ENCODE results near the gene USP46.

The USP46 gene

DNA sequence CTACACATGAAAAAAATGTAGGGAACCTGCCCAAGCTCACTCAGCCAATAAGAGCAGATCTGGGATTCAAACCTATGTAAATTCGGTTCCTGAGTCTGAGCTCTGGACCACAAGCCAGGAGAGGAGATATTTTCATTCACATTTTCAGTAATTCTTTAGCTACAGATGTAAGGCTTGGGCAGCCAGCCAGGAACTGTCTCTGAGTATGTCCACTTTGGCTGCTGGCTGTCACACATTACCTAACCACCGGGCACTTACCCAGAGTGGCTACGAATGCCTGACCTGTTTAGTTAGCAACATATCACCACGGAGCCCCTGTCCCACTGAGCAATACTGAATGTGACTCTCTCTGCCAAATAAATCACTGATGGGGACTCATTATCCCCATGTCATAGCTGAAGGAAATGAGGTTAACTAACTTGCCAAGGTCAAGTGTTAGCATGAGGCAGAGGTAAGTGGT is 15.3 kb downstream of the USP46 start:
- no peak for TF ChIP-seq POLR2A (IDR thresholded peaks at IDR 0.05; ENCODE audit: low read length)
- TF ChIP-seq GATA1 (IDR thresholded peaks at IDR 0.05; ENCODE audit: low read depth, low read length), result no peak
- no peak for DNase-seq

DNA sequence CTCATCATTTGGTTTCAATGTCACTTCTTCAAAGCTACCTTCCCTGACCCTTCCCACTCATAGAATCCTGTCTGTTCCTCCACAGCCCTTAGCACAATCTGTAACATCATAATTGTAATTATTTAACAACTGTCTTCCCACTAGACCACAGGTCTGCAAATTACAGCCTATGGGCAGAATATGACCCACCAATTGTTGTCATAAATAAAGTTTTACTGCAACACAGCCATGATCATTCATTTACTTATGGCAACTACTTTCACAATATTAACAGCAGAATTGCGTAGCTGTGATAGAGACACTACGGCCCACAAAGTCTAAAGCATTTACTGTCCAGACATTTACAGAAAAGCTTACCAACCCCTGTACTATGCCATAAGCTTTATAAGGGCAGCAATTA is 15.9 kb downstream of the USP46 start:
- DNase-seq, result no peak
- TF ChIP-seq POLR2A (IDR thresholded peaks at IDR 0.05; ENCODE audit: low read length) (no peak), GATA1 (IDR thresholded peaks at IDR 0.05; ENCODE audit: low read depth, low read length) (no peak)

DNA sequence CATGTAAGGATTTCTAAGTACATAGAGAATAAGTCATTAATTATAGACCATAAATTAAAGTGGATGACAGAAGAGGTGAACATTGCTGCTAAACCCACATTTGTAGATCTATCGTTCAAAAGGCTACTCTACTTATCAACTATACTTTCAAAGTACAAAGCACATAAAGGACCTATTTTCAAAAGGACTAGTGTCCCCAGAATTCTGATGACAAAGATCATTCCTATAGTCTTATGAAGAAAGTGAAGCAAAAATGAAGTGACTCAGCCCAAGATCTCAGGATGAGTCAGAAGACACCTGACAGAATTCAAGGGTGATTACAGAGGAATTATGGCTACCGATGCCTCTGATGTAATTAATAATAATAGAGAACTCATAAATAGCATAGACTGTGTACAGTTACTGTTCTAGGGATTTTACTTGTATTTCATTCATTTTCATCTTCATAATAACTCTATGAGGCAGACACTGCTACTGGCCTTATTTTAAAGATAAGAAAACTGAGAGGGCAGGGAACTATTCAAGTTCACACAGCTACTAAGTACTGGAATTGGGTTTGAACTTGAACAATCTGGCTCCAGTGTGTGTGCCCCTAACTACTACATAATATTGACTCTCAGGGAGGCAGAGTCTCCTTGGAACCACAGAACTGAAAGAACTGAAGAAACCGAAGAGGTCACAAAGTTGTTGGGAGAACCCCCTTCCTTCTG is 17.1 kb downstream of the USP46 start:
- TF ChIP-seq POLR2A (IDR thresholded peaks at IDR 0.05; ENCODE audit: low read length) (no peak), GATA1 (IDR thresholded peaks at IDR 0.05; ENCODE audit: low read depth, low read length) (no peak)
- DNase-seq, result no peak

DNA sequence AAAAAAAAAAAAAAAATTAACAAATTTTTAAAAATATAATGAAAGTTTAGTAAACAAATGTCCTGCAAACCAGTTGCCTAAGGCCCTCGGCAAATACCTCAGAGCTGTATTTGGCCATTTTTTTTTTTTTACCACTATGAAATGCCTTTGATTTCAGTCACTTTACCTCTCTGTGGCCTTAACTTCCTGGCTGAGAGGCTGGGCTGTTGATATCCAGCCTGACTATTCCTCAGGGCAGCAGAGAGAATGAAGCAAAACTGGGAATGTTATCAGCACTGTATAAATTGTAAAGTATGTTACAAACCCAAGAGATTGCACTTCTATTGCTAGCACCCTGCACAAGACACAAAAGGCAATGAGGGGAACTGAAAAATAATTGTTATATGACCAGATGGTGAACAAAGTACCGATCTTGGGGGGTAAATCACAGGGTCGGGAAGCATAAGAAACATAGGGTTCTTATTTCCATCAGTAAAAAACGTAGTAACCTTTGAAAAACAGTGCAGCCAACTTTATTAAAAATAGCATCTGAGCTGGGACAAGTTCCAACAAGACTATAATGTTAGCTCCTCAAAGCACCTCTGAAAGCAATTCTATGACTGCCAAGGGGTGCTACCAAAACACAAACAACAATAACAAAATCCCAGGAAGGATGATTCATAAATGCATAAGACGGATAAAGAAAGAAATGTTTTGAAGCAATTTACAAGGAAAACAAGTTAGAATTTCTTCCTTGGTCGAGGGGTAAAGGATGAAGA is 18.1 kb downstream of the USP46 start:
- no peak for DNase-seq
- TF ChIP-seq POLR2A (IDR thresholded peaks at IDR 0.05; ENCODE audit: low read length) (no peak), GATA1 (IDR thresholded peaks at IDR 0.05; ENCODE audit: low read depth, low read length) (no peak)

DNA sequence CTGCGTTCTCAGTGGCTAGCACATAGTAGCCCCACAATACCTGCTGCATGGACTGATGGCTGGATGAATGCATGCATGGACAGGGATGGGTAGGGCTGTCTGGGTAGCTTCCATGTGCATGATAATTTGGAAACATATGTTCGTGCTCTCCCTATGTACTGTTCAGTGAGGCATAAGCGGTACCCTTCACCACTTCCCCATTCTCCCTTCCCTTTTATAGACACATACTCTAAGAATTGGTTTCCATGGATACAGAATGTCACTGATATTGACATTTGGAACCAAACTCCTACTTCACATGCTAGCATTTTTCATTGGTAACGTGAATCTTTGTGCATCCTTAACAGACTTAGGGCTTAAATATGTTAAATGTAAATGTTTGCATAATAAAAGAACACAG is 20.4 kb downstream of the USP46 start:
- TF ChIP-seq GATA1 (IDR thresholded peaks at IDR 0.05; ENCODE audit: low read depth, low read length), result no peak
- TF ChIP-seq POLR2A (IDR thresholded peaks at IDR 0.05; ENCODE audit: low read length), result no peak
- no peak for DNase-seq

DNA sequence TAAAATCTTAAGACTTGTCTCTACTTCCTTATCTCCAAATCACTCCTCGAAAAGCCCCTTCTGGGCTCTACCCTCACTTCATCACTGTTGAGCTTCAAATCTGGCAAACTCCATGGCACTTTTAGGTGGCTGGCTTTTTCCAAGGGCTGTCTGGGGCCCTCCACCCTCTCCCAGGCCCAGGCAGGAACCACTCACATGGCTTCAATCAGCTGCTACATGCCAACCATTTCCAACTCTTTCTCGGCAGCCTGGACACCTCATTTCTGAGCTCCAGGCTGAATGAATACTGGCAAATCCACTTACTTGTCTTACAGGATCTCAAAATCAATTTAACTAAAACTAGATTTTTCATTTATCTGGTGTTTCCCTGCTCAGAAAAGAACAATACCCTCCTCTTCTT is 22.0 kb downstream of the USP46 start:
- no peak for DNase-seq
- TF ChIP-seq POLR2A (IDR thresholded peaks at IDR 0.05; ENCODE audit: low read length), result no peak
- TF ChIP-seq GATA1 (IDR thresholded peaks at IDR 0.05; ENCODE audit: low read depth, low read length), result no peak

DNA sequence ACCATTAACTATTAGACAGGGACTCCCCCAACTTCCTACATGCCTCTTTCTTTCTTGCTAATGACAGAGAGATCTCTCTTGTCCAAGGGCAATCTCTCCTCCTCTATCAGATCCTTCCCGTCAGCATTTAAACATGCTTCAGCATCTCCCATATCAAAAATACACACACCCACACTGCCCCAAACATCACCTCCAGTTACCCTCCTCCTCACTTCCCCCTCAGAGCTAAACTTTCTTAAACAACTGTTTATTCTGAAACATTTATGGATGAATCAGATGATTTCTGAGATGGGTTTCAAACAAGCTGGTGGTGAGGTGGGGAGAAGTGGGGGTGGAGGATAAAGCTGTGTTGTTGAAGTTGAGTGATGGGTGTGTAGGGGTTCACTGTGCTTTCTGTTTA is 23.5 kb downstream of the USP46 start:
- DNase-seq, result no peak
- TF ChIP-seq GATA1 (IDR thresholded peaks at IDR 0.05; ENCODE audit: low read depth, low read length) (no peak), POLR2A (IDR thresholded peaks at IDR 0.05; ENCODE audit: low read length) (no peak)

DNA sequence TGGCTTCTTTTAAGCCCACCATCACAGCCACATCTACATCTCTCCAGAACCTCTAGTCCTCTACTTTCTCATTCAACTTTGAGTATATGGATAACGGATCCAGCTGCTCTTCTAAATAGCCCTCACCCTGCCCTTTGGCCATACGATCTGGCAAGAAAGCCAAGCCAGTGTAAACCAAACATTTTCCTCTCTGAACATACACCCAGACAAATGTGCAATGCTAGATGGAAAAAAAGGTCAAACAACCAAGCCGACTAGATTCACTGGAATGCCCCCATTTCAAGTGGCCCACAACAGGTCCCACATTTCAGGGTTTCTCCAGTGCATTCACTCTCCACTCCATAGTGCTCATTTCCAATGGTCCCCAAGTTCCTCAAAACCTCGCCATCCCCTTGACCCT is 24.0 kb downstream of the USP46 start:
- DNase-seq, result no peak
- TF ChIP-seq POLR2A (IDR thresholded peaks at IDR 0.05; ENCODE audit: low read length), result no peak

DNA sequence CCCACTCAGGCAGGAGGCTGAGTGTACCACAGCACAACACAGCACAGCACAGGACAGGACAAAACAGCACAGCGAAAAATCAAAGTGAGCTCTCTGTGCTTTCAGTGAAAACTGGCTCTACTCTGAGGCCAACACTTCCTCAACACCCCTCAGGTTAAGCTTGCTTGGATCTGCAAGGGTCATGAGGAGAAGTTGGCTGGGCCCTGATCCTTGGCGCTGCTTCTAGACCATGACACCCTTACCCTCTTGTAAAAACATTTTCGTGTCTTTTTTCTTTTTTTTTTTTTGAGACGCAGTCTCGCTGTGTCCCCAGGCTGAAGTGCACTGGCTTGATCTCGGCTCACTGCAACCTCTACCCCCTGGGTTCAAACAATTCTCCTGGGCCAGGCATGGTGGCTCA is 25.3 kb downstream of the USP46 start:
- TF ChIP-seq GATA1 (IDR thresholded peaks at IDR 0.05; ENCODE audit: low read depth, low read length), result no peak
- TF ChIP-seq POLR2A (IDR thresholded peaks at IDR 0.05; ENCODE audit: low read length), result no peak
- DNase-seq, result no peak

DNA sequence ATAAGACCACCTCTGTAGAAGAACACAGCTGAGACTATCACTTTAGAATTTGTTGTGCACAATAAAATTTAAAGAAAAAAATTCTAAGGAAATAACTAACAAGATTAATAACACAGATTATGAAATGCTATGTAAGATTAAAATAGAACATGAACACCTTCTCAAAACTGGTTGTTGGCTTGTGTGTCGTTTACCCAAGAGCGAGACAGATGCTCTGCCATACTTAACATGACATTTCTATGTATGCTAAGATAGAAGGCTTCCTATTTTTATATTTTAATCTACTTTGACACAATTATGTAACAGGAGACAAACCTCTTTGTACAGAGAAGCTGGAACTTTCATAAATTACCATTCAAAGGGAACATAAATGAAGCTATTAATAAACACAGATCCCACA is 30.1 kb downstream of the USP46 start:
- TF ChIP-seq GATA1 (IDR thresholded peaks at IDR 0.05; ENCODE audit: low read depth, low read length) (no peak), POLR2A (IDR thresholded peaks at IDR 0.05; ENCODE audit: low read length) (no peak)
- DNase-seq, result no peak

DNA sequence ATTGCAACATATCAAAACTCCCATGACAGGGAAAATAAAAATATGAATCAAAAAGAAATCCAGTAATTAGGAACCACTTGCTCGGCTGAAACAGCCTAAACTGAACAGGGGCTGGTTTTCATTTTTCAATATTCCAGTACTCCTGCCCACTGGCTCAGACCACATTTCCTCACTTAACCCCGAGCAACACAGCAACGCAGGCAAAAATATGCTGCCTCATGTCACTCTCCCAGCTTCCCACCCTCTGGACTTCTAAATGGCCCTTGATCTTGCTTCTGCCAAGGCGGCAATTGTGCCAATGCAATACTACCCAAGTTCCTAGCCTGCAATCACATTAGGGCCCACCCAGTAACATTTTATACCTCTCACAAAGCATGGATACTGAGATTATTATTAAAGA is 30.6 kb downstream of the USP46 start:
- TF ChIP-seq POLR2A (IDR thresholded peaks at IDR 0.05; ENCODE audit: low read length), result no peak
- no peak for TF ChIP-seq GATA1 (IDR thresholded peaks at IDR 0.05; ENCODE audit: low read depth, low read length)
- no peak for DNase-seq

DNA sequence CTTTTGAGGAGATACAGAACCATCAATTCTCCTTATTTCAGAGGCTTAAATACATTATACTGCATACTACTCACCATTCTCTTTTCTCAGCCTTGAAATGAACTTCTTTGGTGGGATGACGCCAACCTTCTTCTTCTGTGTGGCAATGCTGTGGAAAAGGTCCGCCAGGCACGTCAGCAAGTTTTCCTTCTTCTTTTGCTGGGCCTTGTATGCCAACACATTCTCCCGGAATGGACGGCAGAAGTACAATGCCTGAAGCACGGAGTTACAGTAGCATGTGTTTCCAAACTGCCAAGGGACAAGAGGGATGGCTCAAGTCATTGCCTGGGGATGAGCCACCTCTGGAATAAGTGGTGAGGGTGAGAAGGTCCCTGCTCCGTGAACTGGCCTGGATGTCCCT is 31.2 kb downstream of the USP46 start:
- TF ChIP-seq POLR2A (IDR thresholded peaks at IDR 0.05; ENCODE audit: low read length) (no peak), GATA1 (IDR thresholded peaks at IDR 0.05; ENCODE audit: low read depth, low read length) (no peak)
- no peak for DNase-seq

DNA sequence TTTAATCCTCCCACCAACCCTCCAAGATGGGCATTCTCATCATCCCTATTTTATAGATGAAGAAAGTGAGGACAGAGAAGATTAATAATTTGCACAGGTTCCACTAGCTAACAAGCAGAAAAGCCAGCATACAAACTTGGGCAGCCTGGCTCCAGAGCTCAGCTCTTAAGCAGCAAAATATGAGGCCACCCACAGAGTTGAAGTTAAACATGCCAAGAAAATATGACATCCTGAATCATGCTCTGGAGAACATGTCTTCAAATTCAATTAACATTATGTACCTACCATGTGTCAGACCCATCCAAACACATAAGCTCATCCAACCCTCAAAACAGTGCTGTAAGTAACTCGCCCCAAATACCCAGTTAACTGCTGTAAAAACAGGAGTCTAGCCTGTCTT is 33.9 kb downstream of the USP46 start:
- TF ChIP-seq POLR2A (IDR thresholded peaks at IDR 0.05; ENCODE audit: low read length) (no peak), GATA1 (IDR thresholded peaks at IDR 0.05; ENCODE audit: low read depth, low read length) (no peak)
- DNase-seq, result no peak

DNA sequence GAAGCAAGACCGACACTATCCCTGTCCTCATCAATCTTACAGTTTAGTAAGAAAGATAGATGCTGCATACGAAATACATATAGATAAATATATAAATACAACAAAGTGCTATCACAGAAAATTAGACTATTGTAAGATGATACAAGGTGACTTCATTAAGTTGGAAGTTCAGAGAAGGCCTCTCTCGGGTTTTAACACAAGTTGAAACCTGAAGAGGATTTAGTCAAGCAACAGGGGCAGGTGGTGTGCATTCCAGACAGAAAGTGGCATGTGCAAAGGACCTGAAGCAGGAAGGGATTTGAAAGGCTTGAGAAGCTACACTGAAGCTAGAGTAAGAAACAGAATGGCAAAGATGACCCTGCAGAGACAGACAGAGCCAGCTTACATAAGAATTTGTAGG is 36.5 kb downstream of the USP46 start:
- no peak for TF ChIP-seq GATA1 (IDR thresholded peaks at IDR 0.05; ENCODE audit: low read depth, low read length)
- no peak for TF ChIP-seq POLR2A (IDR thresholded peaks at IDR 0.05; ENCODE audit: low read length)
- DNase-seq, result no peak

DNA sequence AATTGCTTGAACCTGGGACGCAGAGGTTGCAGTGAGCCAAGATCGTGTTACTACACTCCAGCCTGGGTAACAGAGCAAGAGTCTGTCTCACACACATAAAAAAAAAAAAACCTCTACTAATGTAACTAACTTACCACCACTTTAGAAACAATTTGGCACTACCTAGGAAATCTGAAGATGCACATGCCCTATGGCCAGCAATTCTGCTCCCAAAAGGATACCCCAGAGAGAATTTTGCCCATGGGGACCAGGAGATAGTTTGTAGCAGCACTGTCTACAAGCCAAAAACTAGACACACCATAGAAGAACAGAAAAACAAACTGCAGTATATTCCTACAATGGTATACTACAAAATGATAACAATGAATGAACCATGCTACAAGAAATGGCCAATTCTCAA is 37.5 kb downstream of the USP46 start:
- TF ChIP-seq POLR2A (IDR thresholded peaks at IDR 0.05; ENCODE audit: low read length) (no peak), GATA1 (IDR thresholded peaks at IDR 0.05; ENCODE audit: low read depth, low read length) (no peak)
- no peak for DNase-seq

Measured in erythroblast (primary cell).